ENCODE results near the gene ANKRD50.

DNA sequence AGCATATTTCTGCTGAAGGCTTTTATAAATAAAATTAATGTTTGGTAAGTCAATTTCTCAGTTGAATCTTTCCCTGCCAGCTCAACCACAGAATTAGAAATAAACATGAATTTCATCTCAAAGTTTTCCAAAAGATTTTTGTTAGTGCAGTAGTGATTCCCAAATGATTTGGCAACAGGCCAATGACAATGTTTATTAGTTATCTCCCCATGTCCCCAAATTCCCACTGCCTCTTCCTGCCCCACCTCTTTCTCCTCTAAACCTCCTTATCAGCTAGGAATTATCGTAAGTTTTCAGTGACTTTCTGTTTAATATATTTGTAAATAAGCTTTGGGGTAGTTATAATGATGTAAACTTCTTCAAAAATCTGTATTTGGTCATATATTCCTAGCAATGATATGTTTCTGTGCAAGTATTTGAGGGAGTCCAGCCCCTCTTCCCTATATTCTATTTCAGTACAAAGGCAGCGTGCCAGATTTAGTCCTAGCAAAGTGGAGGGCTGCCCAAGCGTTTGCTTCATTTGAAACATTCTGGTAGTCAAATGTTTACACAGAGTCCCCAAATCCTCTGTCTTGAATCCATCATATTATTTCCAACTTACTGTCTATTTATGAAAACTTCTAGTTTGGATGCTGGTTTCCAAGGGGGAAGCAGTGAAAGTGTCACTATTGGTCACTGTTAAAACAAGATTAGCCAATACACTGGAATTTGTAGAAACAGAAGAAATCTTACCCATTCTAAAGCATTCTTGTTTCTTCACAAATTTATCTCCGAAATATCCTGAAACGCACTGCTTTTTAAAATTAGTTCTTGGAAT, 33.7 kb upstream of the ANKRD50 start:
- TF ChIP-seq, protein P1, sequence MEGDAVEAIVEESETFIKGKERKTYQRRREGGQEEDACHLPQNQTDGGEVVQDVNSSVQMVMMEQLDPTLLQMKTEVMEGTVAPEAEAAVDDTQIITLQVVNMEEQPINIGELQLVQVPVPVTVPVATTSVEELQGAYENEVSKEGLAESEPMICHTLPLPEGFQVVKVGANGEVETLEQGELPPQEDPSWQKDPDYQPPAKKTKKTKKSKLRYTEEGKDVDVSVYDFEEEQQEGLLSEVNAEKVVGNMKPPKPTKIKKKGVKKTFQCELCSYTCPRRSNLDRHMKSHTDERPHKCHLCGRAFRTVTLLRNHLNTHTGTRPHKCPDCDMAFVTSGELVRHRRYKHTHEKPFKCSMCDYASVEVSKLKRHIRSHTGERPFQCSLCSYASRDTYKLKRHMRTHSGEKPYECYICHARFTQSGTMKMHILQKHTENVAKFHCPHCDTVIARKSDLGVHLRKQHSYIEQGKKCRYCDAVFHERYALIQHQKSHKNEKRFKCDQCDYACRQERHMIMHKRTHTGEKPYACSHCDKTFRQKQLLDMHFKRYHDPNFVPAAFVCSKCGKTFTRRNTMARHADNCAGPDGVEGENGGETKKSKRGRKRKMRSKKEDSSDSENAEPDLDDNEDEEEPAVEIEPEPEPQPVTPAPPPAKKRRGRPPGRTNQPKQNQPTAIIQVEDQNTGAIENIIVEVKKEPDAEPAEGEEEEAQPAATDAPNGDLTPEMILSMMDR (IDR thresholded peaks at IDR 0.05; ENCODE audit: low read depth, low read length): no peak
- no peak for TF ChIP-seq EZH2phosphoT487 (IDR thresholded peaks at IDR 0.05; ENCODE audit: low read depth)

Measured in OCI-LY3 (cell line).